Fibroblast of lung (primary cell): Measurements from ENCODE around the gene BCL2L14.

Experiments
- EZH2 ChIP-seq: IDR thresholded peaks from 2 replicates; pipeline ENCODE4 v1.5.1; 2012; ENCODE audit warnings: low read length, control low read depth, mild to moderate bottlenecking; ENCODE audit errors: missing control alignments
- TF ChIP-seq, protein P1 (sequence below), 2 donors: IDR thresholded peaks in 1 of 2; conservative IDR thresholded peaks in 1 of 2; 1 replicate in 1 of 2; 2 replicates in 1 of 2; pipeline ENCODE4 v1.5.1; 2011 to 2012; ENCODE audit warnings: low read length in 2 of 2, control low read depth in 1 of 2, inconsistent platforms in 1 of 2, low read depth in 1 of 2, mild to moderate bottlenecking in 1 of 2

- TF ChIP-seq, protein P1, sequence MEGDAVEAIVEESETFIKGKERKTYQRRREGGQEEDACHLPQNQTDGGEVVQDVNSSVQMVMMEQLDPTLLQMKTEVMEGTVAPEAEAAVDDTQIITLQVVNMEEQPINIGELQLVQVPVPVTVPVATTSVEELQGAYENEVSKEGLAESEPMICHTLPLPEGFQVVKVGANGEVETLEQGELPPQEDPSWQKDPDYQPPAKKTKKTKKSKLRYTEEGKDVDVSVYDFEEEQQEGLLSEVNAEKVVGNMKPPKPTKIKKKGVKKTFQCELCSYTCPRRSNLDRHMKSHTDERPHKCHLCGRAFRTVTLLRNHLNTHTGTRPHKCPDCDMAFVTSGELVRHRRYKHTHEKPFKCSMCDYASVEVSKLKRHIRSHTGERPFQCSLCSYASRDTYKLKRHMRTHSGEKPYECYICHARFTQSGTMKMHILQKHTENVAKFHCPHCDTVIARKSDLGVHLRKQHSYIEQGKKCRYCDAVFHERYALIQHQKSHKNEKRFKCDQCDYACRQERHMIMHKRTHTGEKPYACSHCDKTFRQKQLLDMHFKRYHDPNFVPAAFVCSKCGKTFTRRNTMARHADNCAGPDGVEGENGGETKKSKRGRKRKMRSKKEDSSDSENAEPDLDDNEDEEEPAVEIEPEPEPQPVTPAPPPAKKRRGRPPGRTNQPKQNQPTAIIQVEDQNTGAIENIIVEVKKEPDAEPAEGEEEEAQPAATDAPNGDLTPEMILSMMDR (conservative IDR thresholded peaks at IDR 0.05 in 1 of 2, IDR thresholded peaks at IDR 0.05 in 1 of 2; ENCODE audit: low read depth in 1 of 2, low read length in 2 of 2) = no peak
- no peak for TF ChIP-seq EZH2
Observed at GRCh38 chr12:12048266-12048665, 22.5 kb upstream of the BCL2L14 start.
